Lung (tissue), 12 donors: ENCODE results near the gene IL1RAPL1. TPM values are rescaled to one million over a fixed set of nuclear protein-coding genes. Genes with fewer than 3 reads are reported as not detected.

Experiments used
- ATAC-seq: fragments of 200-7000 bp; cut with Tn5 transposase; one replicate; pipeline ENCODE4 v1.9.1; 2020; ENCODE audit warnings: moderate number of reproducible peaks; ENCODE audit not compliant: insufficient read depth, low FRiP score
- DNase-seq, 3 donors: peaks; one replicate each; pipeline ENCODE4 v3.0.0-alpha.2; 2013 to 2017
- H3K27ac ChIP-seq, 2 donors: one replicate each; pipeline ENCODE4 v1.5.1; 2013; ENCODE audit warnings: mild to moderate bottlenecking in 2 of 2, moderate library complexity in 2 of 2, control low read depth in 1 of 2, inconsistent platforms in 1 of 2, low read depth in 1 of 2, low read length in 1 of 2
- H3K27me3 ChIP-seq, 3 donors: one replicate each; pipeline ENCODE4 v1.5.1; 2013; ENCODE audit warnings: low read length in 2 of 3; ENCODE audit not compliant: control insufficient read depth in 3 of 3, insufficient read depth in 3 of 3
- H3K36me3 ChIP-seq, 4 donors: one replicate each; pipeline ENCODE4 v1.5.1; 2013; ENCODE audit warnings: low read length in 4 of 4, mild to moderate bottlenecking in 1 of 4, moderate library complexity in 1 of 4; ENCODE audit not compliant: control insufficient read depth in 4 of 4, insufficient read depth in 4 of 4
- H3K4me1 ChIP-seq, 5 donors: one replicate each; pipeline ENCODE4 v1.5.1; 2013; ENCODE audit warnings: low read length in 5 of 5, mild to moderate bottlenecking in 2 of 5, moderate library complexity in 1 of 5; ENCODE audit not compliant: control insufficient read depth in 5 of 5, insufficient read depth in 5 of 5
- H3K4me3 ChIP-seq: one replicate; pipeline ENCODE4 v1.5.1; 2013; ENCODE audit warnings: mild to moderate bottlenecking, control low read depth, moderate library complexity
- H3K9ac ChIP-seq, 2 donors: one replicate each; pipeline ENCODE4 v1.5.1; 2013; ENCODE audit warnings: low read length in 2 of 2, control low read depth in 1 of 2; ENCODE audit not compliant: insufficient read depth in 1 of 2
- H3K9me3 ChIP-seq, 4 donors: one replicate each; pipeline ENCODE4 v1.5.1; 2013; ENCODE audit warnings: low read length in 3 of 4, mild to moderate bottlenecking in 1 of 4, moderate library complexity in 1 of 4; ENCODE audit not compliant: control insufficient read depth in 4 of 4, insufficient read depth in 3 of 4
- CTCF ChIP-seq: IDR thresholded peaks from 2 replicates; pipeline ENCODE4 v1.5.1; 2012; ENCODE audit warnings: mild to moderate bottlenecking; ENCODE audit errors: control extremely low read depth, extremely low read depth
- WGBS, 2 donors: extraction: QIAGEN DNeasy Blood & Tissue Kit; methylation state at CpG; one replicate each; pipeline ENCODE4 v1.1.7; 2013; 5-methylcytosine and 5-hydroxymethylcytosine counted together
- polyA plus RNA-seq, 2 donors: library from polyadenylated mRNA; stranded (reverse); fragments of 200-250 nt; gene quantifications; one replicate each; pipeline ENCODE4 v1.2.1, GENCODE V29; 2013
- total RNA-seq, 2 donors: library from RNA; depleted of rRNA in 1 of 2; stranded (reverse); fragments of >200 nt in 1 of 2; gene quantifications; one replicate each; pipeline ENCODE4 v1.2.1, GENCODE V29; 2014 to 2021
- donor health status: control.
- donor health status: control.
- donor health status: Bipolar disorder and iron deficiency.
- donor health status: healthy.
- donor health status: DM: yes; HTN: yes; CAD: no.

IL1RAPL1 gene
- total and polyA plus RNA-seq, 4 donors, result 2.2 TPM; not detected in 3

DNA sequence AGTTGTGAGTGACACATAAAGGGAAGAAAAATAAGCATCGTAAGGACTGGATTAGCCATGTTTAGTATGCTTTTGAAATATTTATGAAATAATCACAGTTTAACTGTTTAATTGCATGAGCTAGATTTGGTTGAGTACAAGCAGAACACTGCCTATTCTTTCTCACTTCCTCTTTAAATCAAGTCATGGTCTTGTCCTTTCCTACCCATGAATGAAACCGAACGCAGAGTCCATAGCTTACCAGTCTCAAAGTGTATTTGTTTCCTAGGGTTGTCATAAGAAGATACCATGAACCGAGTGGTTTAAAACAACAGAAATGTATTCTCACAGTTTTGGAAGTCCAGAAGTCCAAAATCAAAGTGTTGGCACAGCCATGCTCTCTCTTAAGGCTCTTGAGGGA is 944.1 kb downstream of the IL1RAPL1 start:
- Histone ChIP-seq H3K27me3 (peaks cover 0 to 2% (median 0%) of the 10 kb centered on the region in 3 donors), H3K4me1 (no peaks in the 10 kb centered on the region), H3K9me3 (no peaks in the 10 kb centered on the region), H3K27ac (no peak overlapping the region), H3K4me3 (no peak overlapping the region), H3K36me3 (no peaks in the 10 kb centered on the region), H3K9ac (no peak overlapping the region)
- no peak for ATAC-seq
- TF ChIP-seq CTCF, result no peak
- DNase-seq, result no peak
- 43 to 56% methylated on average over 4 of the region's 4 CpGs for WGBS, 2 donors

DNA sequence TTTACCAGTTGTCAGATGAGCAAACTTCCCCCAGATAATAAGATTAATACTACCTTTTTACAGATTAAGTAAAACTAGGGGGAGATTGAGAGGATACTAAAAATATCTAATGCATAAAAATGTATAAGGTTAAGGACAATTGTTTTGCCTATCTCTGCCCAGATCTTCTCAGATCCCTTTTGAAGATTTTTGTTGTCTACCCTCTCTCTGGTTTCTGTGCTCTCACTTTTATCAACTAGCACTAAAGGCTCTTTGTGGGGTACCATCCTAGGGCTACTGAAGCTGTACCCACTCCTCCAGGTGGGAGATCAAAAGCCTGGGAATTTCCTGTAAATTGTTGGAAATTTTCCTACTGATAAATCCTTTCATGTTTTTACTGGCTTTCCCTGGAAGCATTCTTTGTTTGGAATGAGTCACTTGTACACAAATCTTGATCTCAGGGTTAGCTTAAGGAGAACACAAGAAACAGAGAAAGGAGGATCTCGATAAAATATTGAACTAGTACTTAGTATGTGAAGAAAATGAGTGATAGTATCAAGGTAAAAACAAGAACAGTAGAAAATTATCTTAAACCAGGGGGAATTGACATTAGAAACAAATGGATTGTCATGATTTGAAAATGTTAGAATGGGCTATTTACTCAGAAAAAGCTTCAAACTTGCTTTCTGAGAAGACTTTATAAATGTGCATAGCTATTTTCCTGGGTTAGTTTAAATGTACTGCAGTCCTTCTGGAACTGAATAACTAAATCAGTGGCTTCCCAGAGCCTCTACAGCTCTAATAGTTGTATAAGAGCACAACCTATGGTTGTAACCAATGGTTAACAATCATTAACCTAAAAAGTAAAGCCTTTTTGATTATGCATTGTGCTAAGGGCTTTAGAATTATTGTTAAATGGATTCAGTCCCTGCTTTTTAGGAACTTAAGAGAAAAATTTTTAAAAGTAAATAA is 948.2 kb downstream of the IL1RAPL1 start:
- no peak overlapping the region for H3K9ac ChIP-seq
- no peak for TF ChIP-seq CTCF
- DNase-seq, result no peak
- H3K4me1 ChIP-seq, result no peaks in the 10 kb centered on the region
- no peak for ATAC-seq
- WGBS, 2 donors, result 58 to 70% methylated on average over 1 of the region's 1 CpG
- H3K9me3 ChIP-seq, result no peaks in the 10 kb centered on the region
- peaks cover 0 to 2% (median 0%) of the 10 kb centered on the region in 3 donors for H3K27me3 ChIP-seq
- no peaks in the 10 kb centered on the region for H3K36me3 ChIP-seq
- H3K4me3 ChIP-seq, result no peak overlapping the region
- no peak overlapping the region for H3K27ac ChIP-seq

DNA sequence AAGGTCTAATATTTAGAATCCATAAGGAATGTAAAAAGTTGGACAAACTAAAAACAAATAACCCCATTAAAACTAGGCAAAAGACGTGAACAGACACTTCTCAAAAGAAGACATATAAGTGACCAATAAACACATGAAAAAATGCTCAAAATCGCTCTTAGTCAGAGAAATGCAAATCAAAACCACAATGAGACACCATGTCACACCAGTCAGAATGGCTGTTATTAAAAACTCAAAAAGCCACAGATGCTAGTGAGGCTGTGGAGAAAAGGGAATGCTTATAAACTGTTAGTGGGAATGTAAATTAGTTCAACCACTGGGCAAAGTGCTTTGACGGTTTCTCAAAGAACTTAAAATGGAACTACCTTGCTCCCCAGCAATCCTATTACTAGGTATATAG is 953.8 kb downstream of the IL1RAPL1 start:
- TF ChIP-seq CTCF, result no peak
- no peak for DNase-seq
- ATAC-seq, result no peak
- no peaks in the 10 kb centered on the region for H3K4me1 ChIP-seq
- H3K27me3 ChIP-seq, result no peaks in the 10 kb centered on the region
- no peak overlapping the region for H3K4me3 ChIP-seq
- no peaks in the 10 kb centered on the region for H3K36me3 ChIP-seq
- no peaks in the 10 kb centered on the region for H3K9me3 ChIP-seq
- WGBS, 2 donors, result 64 to 92% methylated on average over 3 of the region's 3 CpGs
- H3K27ac ChIP-seq, result no peak overlapping the region
- no peak overlapping the region for H3K9ac ChIP-seq
